ENCODE data around the gene RIN3.

The RIN3 gene

DNA sequence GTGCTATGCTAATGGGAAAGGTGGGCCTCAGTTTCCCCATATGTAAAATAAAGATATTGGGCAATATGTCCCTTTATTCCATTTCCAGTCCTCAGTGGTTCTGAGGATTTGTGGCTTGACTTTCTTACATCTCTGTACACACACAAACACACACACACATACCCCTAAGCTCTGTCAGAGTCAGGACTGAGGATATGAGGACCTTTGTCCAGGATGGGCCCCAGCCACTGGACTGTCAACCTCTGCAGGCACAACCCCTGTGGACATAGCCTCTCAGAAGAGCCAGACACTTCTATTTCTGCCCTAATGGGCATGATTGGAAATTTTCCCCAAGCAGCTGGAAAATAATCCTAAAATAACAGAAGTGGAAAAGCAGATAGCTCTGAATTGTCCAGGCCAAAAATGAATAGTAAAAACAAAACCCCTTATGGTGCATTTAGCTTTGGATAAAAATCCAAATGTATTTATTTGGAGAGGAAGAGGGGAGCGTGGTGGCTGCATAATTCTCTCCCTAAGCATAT is 50.2 kb downstream of the RIN3 start:
- no peak for DNase-seq (ENCODE audit: extremely low spot score)
- POLR2A ChIA-PET = no interaction called here
- no peak for TF ChIP-seq L3MBTL2 (conservative IDR thresholded peaks at IDR 0.05)
- no peak for TF ChIP-seq FOXK2 (IDR thresholded peaks at IDR 0.05)
- TF ChIP-seq SP1 (IDR thresholded peaks at IDR 0.05) = no peak
- no peak for TF ChIP-seq FOXM1 (IDR thresholded peaks at IDR 0.05; ENCODE audit: borderline replicate concordance)
- no peak for TF ChIP-seq LEF1 (IDR thresholded peaks at IDR 0.05; ENCODE audit: borderline replicate concordance)
- TF ChIP-seq ARNT (IDR thresholded peaks at IDR 0.05) = no peak
- TF ChIP-seq ZNF384 (IDR thresholded peaks at IDR 0.05) = no peak
- no peak for TF ChIP-seq TARDBP (IDR thresholded peaks at IDR 0.05)
- TF ChIP-seq HDGF (IDR thresholded peaks at IDR 0.05; ENCODE audit: borderline replicate concordance) = no peak
- CTCF ChIA-PET = interaction anchor here (1.5 kb wide), 1 partner anchor 10 kb away, joined by 5 read pairs; no protein-coding TSS in a partner anchor

DNA sequence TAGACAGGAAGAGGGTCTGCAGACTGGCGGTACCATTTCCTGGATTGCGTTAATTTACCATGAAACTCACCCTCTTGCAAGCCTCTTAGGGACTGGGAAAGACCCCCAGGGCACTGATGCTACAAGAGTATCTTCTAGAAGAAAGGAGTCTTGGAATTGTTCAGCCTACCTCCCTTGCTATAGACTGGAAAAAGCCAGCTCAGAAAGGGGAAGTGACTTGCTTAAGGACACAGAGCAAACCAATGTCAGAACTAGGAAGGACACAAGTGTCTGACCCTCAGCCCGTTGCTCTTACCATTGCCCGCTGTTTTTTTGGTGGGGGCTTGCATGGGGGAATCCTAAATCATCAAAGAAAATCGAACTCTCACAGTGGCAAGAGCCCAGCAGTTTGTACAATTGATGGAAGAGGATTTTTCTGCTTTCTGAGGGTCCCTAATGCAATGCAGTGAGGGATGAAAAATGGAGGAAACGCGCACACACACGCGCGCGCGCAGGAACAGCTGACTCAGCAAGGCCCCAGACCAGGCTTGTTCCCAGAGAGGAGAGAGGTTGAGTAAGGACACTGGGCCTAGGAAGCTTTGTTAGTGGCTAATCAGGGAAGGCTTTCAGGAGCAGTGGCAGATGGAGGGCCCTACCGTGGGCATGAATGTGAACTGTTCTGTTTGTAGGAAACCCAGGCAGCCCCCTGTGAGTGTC is 50.9 kb downstream of the RIN3 start:
- TF ChIP-seq ELF4 (IDR thresholded peaks at IDR 0.05) (no peak), FOXM1 (IDR thresholded peaks at IDR 0.05; ENCODE audit: borderline replicate concordance) (no peak), LEF1 (IDR thresholded peaks at IDR 0.05; ENCODE audit: borderline replicate concordance) (no peak), TARDBP (IDR thresholded peaks at IDR 0.05) (no peak), HDGF (IDR thresholded peaks at IDR 0.05; ENCODE audit: borderline replicate concordance) (no peak), SP1 (IDR thresholded peaks at IDR 0.05) (no peak), FOXA1 (IDR thresholded peaks at IDR 0.05) (no peak), NFRKB (IDR thresholded peaks at IDR 0.05) (no peak), CTBP1 (IDR thresholded peaks at IDR 0.05; ENCODE audit: borderline replicate concordance) (no peak), ZNF384 (IDR thresholded peaks at IDR 0.05) (no peak), L3MBTL2 (conservative IDR thresholded peaks at IDR 0.05) (no peak), BHLHE40 (IDR thresholded peaks at IDR 0.05; ENCODE audit: borderline replicate concordance) (no peak), FOXK2 (IDR thresholded peaks at IDR 0.05) (no peak), SUZ12 (IDR thresholded peaks at IDR 0.05) (no peak), ARNT (IDR thresholded peaks at IDR 0.05) (no peak)
- TF ChIP-seq, protein P1, sequence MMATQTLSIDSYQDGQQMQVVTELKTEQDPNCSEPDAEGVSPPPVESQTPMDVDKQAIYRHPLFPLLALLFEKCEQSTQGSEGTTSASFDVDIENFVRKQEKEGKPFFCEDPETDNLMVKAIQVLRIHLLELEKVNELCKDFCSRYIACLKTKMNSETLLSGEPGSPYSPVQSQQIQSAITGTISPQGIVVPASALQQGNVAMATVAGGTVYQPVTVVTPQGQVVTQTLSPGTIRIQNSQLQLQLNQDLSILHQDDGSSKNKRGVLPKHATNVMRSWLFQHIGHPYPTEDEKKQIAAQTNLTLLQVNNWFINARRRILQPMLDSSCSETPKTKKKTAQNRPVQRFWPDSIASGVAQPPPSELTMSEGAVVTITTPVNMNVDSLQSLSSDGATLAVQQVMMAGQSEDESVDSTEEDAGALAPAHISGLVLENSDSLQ (IDR thresholded peaks at IDR 0.05) = no peak
- ChIA-PET POLR2A (no interaction called here), CTCF (interaction anchor here (0.7 to 1.5 kb wide), 2 partner anchors 9 to 308 kb away, joined by 3 to 5 read pairs; no protein-coding TSS in a partner anchor)
- DNase-seq (ENCODE audit: extremely low spot score) = no peak

DNA sequence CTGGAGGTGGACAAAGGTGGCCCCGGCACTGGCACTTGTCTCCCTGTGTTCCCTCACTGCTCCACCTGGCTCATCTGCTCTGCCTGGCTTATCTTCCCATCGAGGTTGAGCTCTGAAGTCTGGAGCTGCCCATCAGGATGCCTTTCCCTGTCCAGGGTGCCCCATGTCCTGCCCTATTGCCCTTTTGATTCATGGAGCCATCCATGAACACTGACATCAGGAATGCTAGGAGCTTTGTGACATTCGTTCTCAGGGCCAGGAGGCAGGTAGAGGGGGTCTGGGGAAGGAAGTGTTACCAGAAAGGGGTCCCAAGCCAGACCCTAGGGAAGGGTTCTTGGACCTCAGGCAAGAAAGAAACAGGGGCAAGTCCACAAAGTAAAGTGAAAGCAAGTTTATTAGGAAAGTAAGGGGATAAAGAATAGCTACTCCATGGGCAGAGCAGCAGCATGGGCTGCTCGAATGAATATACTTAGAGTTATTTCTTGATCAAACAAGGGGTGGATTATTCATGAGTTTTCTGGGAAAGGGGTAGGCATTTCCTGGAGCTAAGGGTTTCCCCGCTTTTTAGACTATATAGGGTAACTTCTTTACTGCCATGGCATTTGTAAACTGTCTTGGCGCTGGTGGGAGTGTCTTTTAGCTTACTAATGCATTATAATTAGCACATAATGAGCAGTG is 51.6 kb downstream of the RIN3 start:
- ChIA-PET POLR2A (interaction anchor here (0.8 kb wide), 1 partner anchor 15 kb away, joined by 3 read pairs; no protein-coding TSS in a partner anchor), CTCF (interaction anchor here (1.0 to 1.5 kb wide), 2 partner anchors 9 to 49 kb away, joined by 4 to 5 read pairs; no protein-coding TSS in a partner anchor)
- no peak for TF ChIP-seq SP1 (IDR thresholded peaks at IDR 0.05)
- TF ChIP-seq TARDBP (IDR thresholded peaks at IDR 0.05) = no peak
- TF ChIP-seq FOXM1 (IDR thresholded peaks at IDR 0.05; ENCODE audit: borderline replicate concordance) = no peak
- no peak for TF ChIP-seq ZNF384 (IDR thresholded peaks at IDR 0.05)
- no peak for TF ChIP-seq HDGF (IDR thresholded peaks at IDR 0.05; ENCODE audit: borderline replicate concordance)
- no peak for TF ChIP-seq CTBP1 (IDR thresholded peaks at IDR 0.05; ENCODE audit: borderline replicate concordance)
- no peak for TF ChIP-seq NFRKB (IDR thresholded peaks at IDR 0.05)
- TF ChIP-seq FOXA1 (IDR thresholded peaks at IDR 0.05) = no peak
- TF ChIP-seq BHLHE40 (IDR thresholded peaks at IDR 0.05; ENCODE audit: borderline replicate concordance) = no peak
- DNase-seq (ENCODE audit: extremely low spot score) = no peak

DNA sequence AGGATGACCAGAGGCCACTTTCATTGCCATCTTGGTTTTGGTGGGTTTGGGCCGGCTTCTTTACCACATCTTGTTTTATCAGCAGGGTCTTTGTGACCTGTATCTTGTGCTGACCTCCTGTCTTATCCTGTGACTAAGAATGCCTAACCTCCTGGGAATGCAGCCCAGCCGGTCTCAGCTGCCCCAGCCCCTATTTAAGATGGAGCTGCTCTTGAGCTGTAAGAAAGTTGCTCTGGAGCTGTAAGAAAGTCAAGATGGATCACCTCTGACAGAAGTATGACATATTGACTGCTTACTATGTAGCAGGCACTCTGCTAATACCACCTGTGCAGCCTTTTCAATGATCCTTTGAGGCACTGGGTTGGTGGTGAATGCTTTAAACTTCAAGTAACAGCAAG is 52.1 kb downstream of the RIN3 start:
- ChIA-PET POLR2A (interaction anchor here (0.8 kb wide), 1 partner anchor 16 kb away, joined by 3 read pairs; no protein-coding TSS in a partner anchor), CTCF (interaction anchor here (1.0 kb wide), 1 partner anchor 48 kb away, joined by 4 read pairs; no protein-coding TSS in a partner anchor)
- TF ChIP-seq L3MBTL2 (conservative IDR thresholded peaks at IDR 0.05) (no peak), FOXK2 (IDR thresholded peaks at IDR 0.05) (no peak), ZNF384 (IDR thresholded peaks at IDR 0.05) (no peak)
- DNase-seq (ENCODE audit: extremely low spot score) = no peak

DNA sequence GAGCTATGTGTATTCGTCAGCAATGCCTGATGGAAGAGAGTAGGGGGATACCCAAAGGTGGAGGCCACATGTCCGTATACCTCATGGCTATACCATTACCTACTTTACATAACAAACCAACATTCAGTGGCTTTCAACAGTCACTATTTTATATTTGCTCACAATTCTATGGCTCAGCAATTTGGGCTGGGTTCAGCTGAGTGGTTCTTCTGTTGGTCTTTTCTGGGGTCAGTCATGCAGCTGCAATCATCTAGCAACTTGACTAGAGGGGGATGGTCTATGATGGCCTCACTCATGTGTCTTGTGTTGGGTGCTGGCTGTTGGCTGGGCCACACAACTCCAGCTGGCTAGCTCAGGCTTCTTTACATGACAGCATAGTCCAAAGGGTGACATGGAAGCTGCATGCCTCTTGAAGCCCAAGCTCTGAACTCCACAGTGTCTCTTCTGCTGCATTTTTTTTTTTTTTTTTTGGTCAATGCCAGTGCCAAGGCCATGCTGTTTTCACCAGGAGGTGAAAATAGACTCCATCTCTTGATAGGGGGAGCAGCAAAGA is 53.7 kb downstream of the RIN3 start:
- no peak for DNase-seq (ENCODE audit: extremely low spot score)
- ChIA-PET POLR2A (interaction anchor here (1.0 kb wide), 1 partner anchor 117 kb away, joined by 4 read pairs; no protein-coding TSS in a partner anchor), CTCF (no interaction called here)
- TF ChIP-seq HDGF (IDR thresholded peaks at IDR 0.05; ENCODE audit: borderline replicate concordance) = no peak

DNA sequence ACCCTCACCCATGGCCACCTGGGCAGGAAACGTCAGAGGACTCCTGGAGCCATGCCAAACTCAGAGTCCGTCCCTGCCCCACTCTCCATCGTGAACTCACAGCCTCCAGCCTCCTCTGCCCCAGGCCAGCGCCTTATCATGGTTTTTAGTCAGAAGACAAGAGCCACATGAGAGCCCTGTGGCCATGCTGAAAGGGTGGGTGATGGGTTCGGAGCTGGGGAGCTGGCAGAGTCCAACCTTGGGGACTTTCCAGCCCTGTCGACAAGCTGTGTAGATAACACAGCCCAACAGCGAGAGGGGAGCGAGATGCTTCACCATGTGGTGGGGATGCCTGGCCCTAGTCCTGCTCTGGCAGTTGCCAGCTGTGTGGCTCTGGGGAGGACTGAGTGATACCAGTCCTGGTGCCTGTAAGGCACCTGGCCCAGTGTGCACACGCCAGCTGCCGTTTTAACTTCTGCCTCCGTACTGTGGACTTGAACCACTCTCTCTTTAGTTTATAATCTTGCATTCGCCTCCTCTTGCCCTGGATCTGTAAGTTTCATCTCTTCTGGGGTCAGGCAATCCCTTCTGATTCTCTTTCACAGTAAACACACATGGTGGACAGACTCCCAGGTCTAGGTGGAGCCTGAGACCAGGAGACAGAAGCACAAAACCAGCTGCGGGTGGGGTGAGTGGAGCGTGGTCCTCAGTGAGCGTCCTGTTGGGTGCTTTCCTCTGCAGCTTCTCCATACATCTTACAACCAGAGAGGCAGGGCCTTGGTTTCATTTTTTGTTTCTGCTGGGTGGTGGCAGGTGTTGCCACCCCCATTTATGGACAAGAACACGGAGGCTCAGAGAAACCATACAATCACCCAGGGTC is 55.3 kb downstream of the RIN3 start:
- ChIA-PET POLR2A (no interaction called here), CTCF (no interaction called here)
- TF ChIP-seq BHLHE40 (IDR thresholded peaks at IDR 0.05; ENCODE audit: borderline replicate concordance) = no peak
- DNase-seq (ENCODE audit: extremely low spot score) = no peak
